HG03045 (cell line): ENCODE results near the gene ASCL3.
"Not testable (repeated sequence)": the region's sequence is repeated elsewhere in the genome, so short reads cannot be mapped to it uniquely, and the experiment has no call there.

Experiments used
- ATAC-seq: cut with Tn5 transposase; IDR thresholded peaks from one replicate; pipeline ENCODE4 v1.9.1; 2021; ENCODE audit warnings: mild to moderate bottlenecking, moderate library complexity; ENCODE audit not compliant: unreplicated experiment

The ASCL3 gene, protein sequence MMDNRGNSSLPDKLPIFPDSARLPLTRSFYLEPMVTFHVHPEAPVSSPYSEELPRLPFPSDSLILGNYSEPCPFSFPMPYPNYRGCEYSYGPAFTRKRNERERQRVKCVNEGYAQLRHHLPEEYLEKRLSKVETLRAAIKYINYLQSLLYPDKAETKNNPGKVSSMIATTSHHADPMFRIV

DNA sequence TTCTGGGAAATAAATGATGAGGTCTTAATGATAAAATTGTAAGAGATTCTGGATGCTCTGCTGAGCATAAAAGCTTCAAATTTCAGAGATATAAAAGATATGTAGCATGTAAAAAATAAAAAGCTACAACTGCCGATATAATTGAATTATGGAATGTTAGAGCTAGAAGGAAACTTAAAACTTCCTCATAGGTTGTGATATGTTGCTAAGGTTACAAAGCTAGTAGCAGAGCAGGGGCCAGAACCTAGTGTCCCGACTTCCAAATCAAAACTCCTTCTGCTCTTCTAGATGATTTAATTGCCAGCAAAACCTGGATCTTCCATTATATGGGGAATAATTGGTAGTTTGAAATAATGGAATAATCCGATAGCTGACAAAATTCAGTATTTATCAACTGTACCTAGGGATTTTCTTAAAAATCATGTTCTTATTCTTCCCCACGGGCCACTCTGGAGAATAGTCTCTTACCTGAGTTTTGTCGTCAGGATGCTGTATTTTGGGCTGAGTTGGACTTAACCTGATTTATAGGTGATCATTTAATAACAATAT is at the start of gene ASCL3:
Gene ASCL3, minus strand, starts transcription at position 499 of the 549 bp plus-strand sequence. CDS start 4,855 bp downstream, outside the sequence.
- ATAC-seq: no peak

DNA sequence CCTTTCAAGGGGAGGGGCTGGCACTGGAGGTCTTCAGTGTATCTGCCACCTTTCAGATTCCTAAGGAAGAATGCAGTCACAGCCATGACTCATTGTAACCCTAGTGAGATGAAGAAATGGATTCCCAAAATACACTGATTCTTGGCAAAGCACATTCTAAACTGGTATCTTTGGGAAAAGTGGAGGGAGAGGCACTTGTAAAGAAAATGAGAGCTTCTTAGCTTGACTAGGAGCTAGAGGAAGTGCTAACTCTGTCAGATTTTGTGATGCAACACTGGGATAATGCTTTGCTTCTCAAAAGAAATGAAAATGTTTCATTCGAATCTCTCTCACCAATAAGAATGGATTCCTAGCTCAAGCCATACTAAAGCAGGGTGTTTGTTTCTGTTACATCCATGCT is 46.6 kb upstream of the ASCL3 start:
- ATAC-seq: no peak

DNA sequence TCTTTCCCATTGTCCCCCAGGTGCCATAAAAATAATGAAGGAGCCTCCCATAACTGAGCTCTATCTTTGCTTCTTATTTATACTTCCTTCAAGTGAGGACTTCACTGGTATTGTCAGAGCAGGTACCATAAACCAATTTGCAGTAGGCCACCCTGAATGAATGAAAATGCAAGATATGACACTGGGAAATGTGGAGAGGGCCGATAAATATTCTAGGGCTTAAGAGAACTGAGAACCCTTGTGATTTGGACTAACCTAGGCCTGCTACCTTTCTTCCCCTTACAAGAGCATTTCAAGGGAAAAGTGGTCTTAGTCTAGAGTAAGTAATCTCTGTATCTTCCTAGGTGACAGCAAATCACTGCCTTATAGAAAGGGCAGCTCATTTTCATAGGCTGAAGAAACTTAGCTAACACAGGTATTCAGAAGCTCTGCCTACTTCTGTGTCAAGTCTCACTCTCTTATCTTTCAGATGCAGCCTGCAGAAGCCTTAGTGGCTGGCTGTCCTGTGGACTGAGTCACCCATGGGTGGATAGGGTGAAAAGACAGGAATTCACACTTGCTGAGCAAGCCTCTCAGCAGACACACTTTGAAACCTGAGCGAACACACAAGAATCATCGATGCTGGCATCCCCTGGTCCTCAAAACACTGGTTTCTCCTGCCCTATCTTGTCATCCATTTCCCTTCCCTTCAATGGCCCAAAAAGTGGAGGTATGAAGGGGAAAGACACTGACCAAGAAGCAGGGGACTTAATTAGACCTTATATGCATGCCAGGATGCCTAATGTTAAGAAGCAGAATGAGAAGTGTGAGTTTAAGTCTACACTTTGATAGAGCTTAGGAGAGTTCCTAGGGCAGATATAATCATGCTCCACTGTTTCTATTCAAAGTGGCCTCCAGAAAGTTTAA is 45.8 kb upstream of the ASCL3 start:
- no peak for ATAC-seq

DNA sequence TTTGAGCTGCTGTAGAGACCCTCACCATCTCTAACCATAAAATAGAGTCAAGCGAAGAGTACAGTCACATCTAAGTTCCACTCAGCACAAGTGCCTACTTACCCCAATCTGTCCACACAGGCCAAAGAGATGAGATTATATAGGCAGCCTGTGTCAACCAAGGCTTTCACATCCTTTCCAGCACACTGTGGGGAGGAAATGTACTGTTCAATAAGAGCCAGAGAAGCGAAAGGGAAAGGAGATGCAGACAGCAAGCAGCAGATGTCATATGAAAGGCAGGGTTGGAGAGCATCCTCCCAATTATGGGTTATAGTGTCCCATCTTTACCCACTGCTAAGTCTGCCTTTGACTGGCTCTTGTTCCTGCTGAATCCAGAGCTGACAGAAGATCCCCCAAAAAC is 44.6 kb upstream of the ASCL3 start:
- ATAC-seq: no peak

DNA sequence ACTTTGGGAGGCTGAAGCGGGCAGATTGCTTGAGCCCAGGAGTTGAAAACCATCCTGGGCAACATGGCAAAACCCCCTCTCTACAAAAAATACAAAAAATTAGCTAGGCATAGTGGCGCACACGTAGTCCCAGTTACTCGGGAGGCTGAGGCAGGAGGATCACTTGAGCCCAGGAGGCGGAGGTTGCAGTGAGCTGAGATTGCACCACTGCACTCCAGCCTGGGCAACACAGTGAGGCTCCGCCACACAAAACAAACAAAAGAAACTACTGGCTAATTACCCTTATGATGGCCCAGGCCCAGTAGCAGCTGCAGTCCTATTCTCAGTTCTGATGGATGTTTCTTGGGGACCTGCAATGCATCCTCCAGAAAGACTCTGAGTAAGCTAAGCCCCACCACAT is 44.0 kb upstream of the ASCL3 start:
- not testable (repeated sequence) for ATAC-seq

DNA sequence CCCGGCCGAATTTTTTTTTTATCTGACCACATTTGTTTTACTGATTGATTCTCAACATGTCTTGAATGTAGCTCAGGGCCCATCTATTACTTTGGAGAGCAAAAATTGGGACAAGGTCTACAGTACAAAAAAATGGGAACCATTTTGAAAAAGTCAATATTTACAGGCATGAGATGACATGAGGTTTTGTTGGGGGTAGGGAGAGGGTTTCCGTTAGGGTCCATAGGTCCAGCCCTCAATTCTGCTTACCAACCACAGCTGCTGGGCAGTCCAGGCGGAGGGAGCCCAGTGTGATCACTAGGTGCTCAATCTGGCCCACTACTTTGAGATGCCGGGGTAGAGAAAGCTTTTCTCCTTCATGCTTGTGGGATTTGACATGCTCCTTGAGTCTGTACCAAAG is 42.6 kb upstream of the ASCL3 start:
- no peak for ATAC-seq

DNA sequence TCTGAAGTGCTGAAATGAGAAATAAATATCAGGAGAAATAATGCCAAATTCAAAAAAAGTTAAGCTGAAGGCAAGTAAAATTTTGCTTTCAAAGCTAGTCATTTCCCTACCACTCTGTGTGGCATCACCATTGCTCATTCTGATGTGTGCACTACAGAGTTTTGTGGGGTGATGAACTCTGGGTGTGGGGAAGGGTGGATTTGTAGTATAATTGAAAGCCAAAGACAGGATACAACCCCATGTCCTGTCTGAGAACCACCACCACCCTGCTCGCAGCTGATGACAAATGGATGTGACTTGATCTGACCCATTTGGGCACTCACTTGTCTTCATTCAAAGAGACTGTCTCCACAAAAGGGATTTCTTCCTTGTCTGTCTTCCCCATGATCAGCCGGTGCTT is 40.7 kb upstream of the ASCL3 start:
- no peak for ATAC-seq

DNA sequence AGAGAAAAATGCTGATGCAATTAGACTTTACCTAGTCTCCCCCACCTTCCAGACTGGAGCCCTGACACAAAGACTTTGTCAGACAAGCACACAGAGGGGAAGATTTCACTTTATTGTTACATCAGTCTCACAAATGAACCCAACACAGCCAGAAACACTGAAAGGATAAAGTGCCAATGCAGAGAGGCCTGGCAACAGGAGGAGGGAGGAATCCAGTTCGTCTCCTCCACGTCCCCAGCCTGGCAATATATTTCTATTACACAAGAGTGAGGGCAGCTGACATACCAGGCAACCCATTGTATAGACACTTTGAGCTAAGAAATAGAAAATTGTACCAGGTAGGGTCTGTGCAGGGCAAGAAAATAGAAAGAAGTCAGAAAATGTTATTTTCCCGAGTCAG is 37.7 kb upstream of the ASCL3 start:
- ATAC-seq: no peak

DNA sequence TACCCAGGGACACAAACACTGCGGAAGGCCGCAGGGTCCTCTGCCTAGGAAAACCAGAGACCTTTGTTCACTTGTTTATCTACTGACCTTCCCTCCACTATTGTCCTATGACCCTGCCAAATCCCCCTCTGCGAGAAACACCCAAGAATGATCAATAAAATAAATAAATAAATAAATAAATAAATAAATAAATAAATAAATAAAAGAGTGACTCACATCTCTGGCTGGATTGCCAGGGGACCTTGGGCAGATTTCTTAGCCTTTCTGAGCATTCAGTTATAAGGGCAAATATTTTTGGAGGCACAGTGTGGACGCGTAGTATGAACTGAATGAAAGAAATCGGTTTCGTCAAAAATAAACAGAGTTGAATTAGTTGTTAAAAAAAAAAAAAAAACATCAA is 36.5 kb upstream of the ASCL3 start:
- ATAC-seq: not testable (repeated sequence)

DNA sequence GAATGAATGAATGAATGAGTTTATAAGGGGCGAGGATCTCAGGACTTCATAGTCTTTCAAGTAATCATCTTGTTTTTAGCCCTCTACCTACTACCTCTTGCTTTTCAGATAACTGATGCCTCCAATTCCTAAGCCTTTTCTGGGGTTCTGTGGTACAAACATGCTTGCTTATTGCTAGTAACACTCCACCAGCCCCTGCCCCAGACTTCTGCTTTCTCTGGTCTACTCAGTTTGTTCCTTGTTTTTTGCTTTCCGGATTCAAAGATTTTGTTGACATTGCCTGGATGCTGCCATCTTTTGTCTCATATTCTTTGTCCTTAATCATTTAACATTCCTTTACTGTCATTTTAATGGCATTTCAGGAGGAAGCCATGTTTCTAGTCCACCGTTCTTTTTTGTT is 30.3 kb upstream of the ASCL3 start:
- ATAC-seq: no peak

DNA sequence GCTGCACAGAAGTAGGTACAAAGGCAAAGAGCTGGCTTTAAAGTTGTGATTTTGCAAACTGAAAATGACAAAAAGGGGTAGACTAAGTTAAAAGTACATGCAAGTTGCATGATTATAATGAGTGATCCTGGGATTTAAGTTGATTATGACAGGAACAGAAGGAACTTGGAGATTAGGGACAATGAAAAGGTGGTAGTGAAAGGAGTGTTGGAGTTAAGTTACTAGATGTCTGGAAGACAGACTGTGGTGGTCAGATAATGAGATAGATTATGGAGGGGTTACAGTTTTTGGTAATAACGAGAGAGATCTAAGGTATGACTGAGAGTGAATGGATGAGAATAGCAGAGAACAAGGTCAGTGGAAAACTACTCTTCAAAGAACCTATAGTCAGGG is 29.1 kb upstream of the ASCL3 start:
- no peak for ATAC-seq

DNA sequence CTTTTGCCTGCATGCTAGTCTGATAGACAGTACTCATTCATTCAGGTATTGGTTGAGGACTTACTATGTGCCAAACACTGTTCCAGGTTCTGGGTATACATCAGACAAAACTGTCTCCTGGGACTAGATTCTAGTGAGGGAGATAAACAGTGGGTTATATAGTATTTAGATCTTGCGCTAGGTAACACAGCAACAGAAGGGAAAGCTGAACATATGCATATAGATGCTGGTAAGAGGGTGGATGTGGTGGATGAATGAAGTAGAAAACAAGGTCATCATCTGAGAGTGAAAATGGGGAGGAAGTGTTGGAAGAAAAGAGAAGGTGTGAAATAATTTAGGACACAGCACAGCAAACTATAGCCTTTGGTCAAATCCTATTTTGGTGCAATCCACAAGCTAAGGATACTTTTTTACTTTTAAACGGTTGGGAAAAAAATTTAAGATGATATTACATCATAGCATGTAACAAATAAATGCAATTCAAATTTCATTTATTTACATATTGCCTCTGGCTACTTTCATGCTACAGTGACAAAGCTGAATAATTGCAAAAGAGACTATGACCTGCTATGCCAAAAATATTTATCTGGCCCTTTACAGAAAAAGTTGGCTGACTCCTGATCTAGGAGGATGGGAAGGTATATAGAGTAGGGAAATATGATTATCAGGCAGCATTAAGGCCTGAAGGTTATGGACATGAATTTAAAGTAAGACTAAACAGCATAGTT is 28.5 kb upstream of the ASCL3 start:
- no peak for ATAC-seq

DNA sequence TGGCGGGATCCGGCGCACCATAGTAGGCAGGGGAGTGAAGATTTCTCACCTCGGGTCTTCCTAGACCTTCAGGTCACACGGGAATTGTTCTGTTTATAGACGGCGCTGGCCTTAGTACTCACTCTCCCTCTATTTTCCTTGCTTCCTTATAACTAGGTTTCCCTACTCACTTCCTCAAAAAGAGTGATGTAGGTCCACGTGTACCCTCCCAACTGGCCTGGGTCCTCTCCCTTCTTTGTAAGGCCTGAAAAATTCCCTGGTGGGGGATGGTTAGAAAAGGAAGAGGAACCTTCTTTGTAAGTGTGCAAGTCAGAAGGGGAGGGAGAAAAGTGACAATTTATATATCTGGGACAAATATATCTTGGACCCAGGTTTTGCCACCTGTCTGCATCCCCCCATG is 24.4 kb upstream of the ASCL3 start:
- ATAC-seq: no peak

DNA sequence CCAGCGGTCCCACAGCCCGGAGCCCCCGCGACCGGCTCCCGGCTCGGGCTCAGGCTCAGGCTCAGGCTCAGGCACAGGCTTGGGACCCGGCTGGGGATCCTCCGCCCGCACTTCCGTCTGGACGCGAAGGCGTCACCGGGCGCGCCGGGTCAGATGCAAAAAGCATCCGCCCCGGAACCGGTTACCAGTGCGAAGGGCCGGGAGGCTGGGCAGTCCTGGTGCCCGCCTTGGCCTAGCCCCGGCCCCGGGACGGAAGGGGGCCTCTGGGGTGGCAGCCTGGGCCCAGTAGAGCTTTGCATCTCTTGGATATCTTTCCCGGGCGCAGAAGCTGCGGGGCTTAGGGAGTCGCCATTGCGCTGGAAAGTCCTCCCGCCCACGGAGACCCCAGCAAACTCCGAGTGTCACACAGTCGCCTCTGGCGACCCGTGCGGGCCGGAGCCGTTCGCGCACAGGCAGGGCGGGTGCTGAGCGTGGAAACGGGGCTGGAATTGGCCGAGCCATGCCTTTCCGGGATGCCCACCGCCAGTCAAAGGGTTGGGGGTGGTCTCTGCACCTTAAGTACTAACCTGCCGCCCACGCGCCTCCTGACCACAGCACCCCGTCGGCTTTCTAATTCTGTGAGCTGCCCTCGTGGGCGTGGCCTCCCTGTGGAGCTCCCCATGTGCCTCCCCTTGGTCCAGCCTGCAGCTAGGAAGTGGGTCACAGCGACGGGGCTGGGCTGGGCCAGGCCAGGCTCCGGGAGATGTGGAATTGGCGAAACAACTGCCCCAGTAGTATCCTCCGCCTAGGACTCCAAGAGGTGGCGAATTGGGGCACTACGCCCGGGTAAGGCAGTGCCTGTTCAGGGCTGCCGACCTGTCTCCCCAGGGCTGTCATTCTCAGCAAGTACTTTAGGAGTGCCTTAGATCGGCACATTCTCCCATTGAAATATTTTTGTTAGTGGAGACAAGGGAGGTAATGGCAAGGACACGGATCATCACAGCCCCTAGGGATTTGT is 21.8 kb upstream of the ASCL3 start, which contains the start of gene TMEM9B:
Gene TMEM9B, minus strand, starts transcription at position 119 of the 997 bp plus-strand sequence. CDS start 129 bp downstream, outside the sequence.
- ATAC-seq: peak; percentile 91

DNA sequence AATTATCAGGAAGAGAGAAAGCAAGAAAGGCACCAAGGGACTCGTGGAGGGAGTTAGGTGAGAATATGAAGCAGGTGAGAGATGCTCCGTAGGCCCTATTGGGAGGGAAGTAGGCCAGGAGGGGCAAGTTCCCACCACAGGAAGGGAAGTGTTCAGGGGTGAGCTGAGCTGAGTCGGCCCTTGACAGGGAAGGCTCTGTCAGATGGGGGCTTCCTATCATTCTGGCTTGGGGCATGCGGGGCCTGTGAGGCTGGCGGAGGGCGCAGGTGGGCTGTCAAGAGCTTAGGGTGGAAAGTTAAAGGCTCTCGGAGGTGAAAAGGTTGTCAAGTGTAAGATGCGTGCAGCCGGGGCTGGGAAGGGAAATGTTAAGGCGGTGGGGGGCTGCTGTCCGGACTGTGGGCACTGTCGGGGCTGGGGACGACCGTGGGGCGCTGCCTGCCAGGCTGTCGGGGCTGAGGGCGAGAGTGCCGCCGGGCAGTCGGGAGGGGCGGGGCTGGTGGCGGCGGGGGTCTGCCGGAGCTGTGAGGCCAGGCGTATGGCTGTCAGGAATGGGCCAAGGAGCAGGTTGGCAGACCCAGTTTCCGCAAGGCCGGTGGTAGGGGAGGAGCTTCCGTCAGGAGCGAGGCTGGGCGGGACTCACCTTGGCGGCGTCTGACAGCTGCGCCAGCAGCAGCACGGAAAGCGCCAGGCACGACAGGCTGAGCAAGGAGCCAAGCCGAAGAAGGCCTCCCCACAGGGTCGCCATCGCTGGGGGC is 20.9 kb upstream of the ASCL3 start:
- ATAC-seq: peak; percentile 68

DNA sequence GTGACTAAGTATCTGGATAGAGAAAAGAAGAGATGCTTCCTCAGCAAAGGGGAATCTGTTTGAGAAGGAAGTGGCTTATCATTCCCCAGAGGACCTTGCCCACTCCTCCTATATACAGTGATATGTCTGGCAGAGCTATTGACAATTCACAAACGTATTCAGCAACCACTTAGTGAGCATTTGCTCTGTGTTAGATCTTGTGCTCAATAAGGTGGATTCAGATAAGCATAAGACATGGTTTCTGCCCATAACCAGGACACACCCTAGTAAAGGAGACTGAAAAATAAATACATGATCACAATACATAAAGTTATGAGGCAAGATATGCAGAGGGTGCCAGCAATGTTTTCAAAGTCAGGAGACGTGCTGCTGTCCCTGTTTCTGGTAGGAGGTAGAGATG is 20.0 kb upstream of the ASCL3 start:
- no peak for ATAC-seq

DNA sequence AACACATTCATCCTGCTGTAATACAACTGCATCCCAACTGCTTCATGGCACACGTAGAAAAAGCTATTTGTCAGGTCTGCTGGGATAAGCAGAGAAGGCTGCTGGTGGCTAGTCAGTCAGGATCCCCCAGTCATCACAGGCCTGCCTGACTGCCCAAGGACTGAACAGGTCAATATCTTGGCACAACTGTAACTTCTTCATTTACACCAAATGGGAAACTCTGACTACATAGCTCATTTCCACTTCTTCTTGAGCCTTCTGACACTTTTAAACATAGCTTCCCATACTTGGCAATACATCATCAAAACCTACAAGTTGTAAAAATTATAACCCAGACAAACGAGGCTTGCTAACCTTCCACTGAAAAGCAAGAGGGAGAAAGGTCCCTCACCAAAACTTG is 18.6 kb upstream of the ASCL3 start:
- ATAC-seq: no peak

DNA sequence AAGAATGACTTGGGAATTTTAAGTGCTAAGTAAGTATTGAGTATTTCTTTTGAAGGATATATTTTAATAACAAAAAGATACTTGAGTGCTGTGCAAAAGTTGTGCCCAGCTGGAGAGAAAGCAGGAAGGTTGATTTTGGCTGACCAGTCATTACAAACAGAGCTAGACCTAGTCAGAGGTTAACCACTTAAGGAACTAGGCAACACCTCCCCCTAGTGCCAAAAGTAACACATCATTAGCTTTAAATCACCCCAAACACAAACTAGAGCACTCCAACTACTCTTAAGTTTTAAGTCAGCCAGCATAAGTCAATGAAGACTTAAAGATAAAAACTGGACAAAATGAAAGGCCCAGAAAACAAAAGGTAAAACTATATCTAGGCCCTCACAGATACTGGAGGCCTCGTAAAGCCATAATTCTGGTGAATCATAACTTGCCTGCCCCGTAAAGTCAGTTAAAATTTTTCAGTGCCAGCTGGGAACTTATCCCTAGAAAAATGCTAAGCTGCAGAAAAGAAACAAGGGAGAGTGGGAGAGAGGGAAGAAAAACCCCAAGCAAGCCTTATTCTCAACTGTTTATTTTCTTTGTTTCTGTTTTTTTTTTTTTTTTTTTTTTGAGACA is 16.8 kb upstream of the ASCL3 start:
- ATAC-seq: peak; percentile 32

DNA sequence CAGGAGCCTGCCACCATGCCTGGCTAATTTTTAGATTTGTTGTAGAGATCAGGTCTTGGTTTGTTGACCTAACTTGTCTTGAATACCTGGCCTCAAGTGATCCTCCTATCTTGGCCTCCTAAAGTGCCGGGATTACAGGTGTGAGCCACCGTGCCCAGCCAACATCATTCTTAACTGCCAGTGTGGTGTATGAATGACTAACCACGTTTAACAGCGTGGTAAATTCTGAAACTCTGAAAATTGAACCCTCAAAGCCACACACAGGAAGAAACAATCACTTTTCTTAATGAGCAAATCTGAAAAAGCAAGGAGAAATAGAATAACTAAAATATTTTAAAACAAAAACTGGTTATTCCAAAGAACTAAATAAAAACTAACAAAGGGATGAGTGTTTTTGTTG is 14.0 kb upstream of the ASCL3 start:
- ATAC-seq: no peak
